ENCODE results near the gene DUT. TPM values are rescaled to one million over a fixed set of nuclear protein-coding genes. Genes with fewer than 3 reads are reported as not detected.

The DUT gene
- polyA plus RNA-seq, 4 donors = 12.7 to 98.0 (median 56.1) TPM

GRCh38 chr15:48365575-48365974, 34.3 kb downstream of the DUT start:
- DNase-seq (no peak), FAIRE-seq (peak; percentile 71)
- H3K27ac ChIP-seq (ENCODE audit: low read depth in 1 of 3, low read length in 2 of 3) = no peak overlapping the region
- no peaks in the 10 kb centered on the region for H3K4me1 ChIP-seq (ENCODE audit: control insufficient read depth in 3 of 3, insufficient read depth in 2 of 3, low read depth in 1 of 3, low read length in 2 of 3)
- no peak overlapping the region for H3K4me3 ChIP-seq (ENCODE audit: low read depth in 1 of 3, low read length in 3 of 3)
- no peaks in the 10 kb centered on the region for H3K27me3 ChIP-seq (ENCODE audit: control insufficient read depth in 3 of 3, insufficient read depth in 3 of 3, low read length in 3 of 3)
- 84 to 90% (median 90%) methylated on average over 1 of the region's 1 CpG for WGBS, 3 donors
- no peaks in the 10 kb centered on the region for H3K36me3 ChIP-seq (ENCODE audit: control insufficient read depth in 3 of 3, insufficient read depth in 2 of 3, low read depth in 1 of 3, low read length in 3 of 3)
- no peaks in the 10 kb centered on the region for H3K9me3 ChIP-seq (ENCODE audit: control insufficient read depth in 2 of 2, insufficient read depth in 1 of 2, low read depth in 1 of 2, low read length in 1 of 2)

GRCh38 chr15:48366584-48367312, 35.5 kb downstream of the DUT start:
- H3K4me3 ChIP-seq (ENCODE audit: low read depth in 1 of 3, low read length in 3 of 3) = no peak overlapping the region
- H3K4me1 ChIP-seq (ENCODE audit: control insufficient read depth in 3 of 3, insufficient read depth in 2 of 3, low read depth in 1 of 3, low read length in 2 of 3) = no peaks in the 10 kb centered on the region
- FAIRE-seq (no peak), DNase-seq (no peak)
- H3K27ac ChIP-seq (ENCODE audit: low read depth in 1 of 3, low read length in 2 of 3) = no peak overlapping the region
- no peaks in the 10 kb centered on the region for H3K36me3 ChIP-seq (ENCODE audit: control insufficient read depth in 3 of 3, insufficient read depth in 2 of 3, low read depth in 1 of 3, low read length in 3 of 3)
- 53 to 58% (median 56%) methylated on average over 4 of the region's 4 CpGs for WGBS, 3 donors
- H3K27me3 ChIP-seq (ENCODE audit: control insufficient read depth in 3 of 3, insufficient read depth in 3 of 3, low read length in 3 of 3) = no peaks in the 10 kb centered on the region
- H3K9me3 ChIP-seq (ENCODE audit: control insufficient read depth in 2 of 2, insufficient read depth in 1 of 2, low read depth in 1 of 2, low read length in 1 of 2) = no peaks in the 10 kb centered on the region

GRCh38 chr15:48367483-48367882, 36.3 kb downstream of the DUT start:
- Histone ChIP-seq H3K4me3 (ENCODE audit: low read depth in 1 of 3, low read length in 3 of 3) (no peak overlapping the region), H3K27me3 (ENCODE audit: control insufficient read depth in 3 of 3, insufficient read depth in 3 of 3, low read length in 3 of 3) (no peaks in the 10 kb centered on the region), H3K36me3 (ENCODE audit: control insufficient read depth in 3 of 3, insufficient read depth in 2 of 3, low read depth in 1 of 3, low read length in 3 of 3) (no peaks in the 10 kb centered on the region), H3K4me1 (ENCODE audit: control insufficient read depth in 3 of 3, insufficient read depth in 2 of 3, low read depth in 1 of 3, low read length in 2 of 3) (no peaks in the 10 kb centered on the region), H3K27ac (ENCODE audit: low read depth in 1 of 3, low read length in 2 of 3) (no peak overlapping the region), H3K9me3 (ENCODE audit: control insufficient read depth in 2 of 2, insufficient read depth in 1 of 2, low read depth in 1 of 2, low read length in 1 of 2) (no peaks in the 10 kb centered on the region)
- FAIRE-seq (no peak), DNase-seq (no peak)
- 65 to 84% (median 80%) methylated on average over 3 of the region's 3 CpGs for WGBS, 3 donors

- DNase-seq (no peak), FAIRE-seq (no peak)
- Histone ChIP-seq H3K27me3 (ENCODE audit: control insufficient read depth in 3 of 3, insufficient read depth in 3 of 3, low read length in 3 of 3) (peaks cover 0 to 3% (median 0%) of the 10 kb centered on the region in 3 donors), H3K9me3 (ENCODE audit: control insufficient read depth in 2 of 2, insufficient read depth in 1 of 2, low read depth in 1 of 2, low read length in 1 of 2) (no peaks in the 10 kb centered on the region), H3K27ac (ENCODE audit: low read depth in 1 of 3, low read length in 2 of 3) (no peak overlapping the region), H3K4me3 (ENCODE audit: low read depth in 1 of 3, low read length in 3 of 3) (no peak overlapping the region), H3K36me3 (ENCODE audit: control insufficient read depth in 3 of 3, insufficient read depth in 2 of 3, low read depth in 1 of 3, low read length in 3 of 3) (no peaks in the 10 kb centered on the region), H3K4me1 (ENCODE audit: control insufficient read depth in 3 of 3, insufficient read depth in 2 of 3, low read depth in 1 of 3, low read length in 2 of 3) (no peaks in the 10 kb centered on the region)
- WGBS, 3 donors = 74 to 78% (median 77%) methylated on average over 3 of the region's 3 CpGs
Measured at GRCh38 chr15:48370460-48370859, 39.2 kb downstream of the DUT start.

GRCh38 chr15:48371550-48371949, 40.3 kb downstream of the DUT start:
- Histone ChIP-seq H3K27ac (ENCODE audit: low read depth in 1 of 3, low read length in 2 of 3) (no peak overlapping the region), H3K4me1 (ENCODE audit: control insufficient read depth in 3 of 3, insufficient read depth in 2 of 3, low read depth in 1 of 3, low read length in 2 of 3) (no peaks in the 10 kb centered on the region), H3K36me3 (ENCODE audit: control insufficient read depth in 3 of 3, insufficient read depth in 2 of 3, low read depth in 1 of 3, low read length in 3 of 3) (no peaks in the 10 kb centered on the region), H3K4me3 (ENCODE audit: low read depth in 1 of 3, low read length in 3 of 3) (no peak overlapping the region), H3K27me3 (ENCODE audit: control insufficient read depth in 3 of 3, insufficient read depth in 3 of 3, low read length in 3 of 3) (peaks cover 0 to 3% (median 0%) of the 10 kb centered on the region in 3 donors), H3K9me3 (ENCODE audit: control insufficient read depth in 2 of 2, insufficient read depth in 1 of 2, low read depth in 1 of 2, low read length in 1 of 2) (no peaks in the 10 kb centered on the region)
- 47 to 78% (median 56%) methylated on average over 2 of the region's 2 CpGs for WGBS, 3 donors
- no peak for FAIRE-seq
- DNase-seq = no peak

GRCh38 chr15:48371961-48372360, 40.7 kb downstream of the DUT start:
- WGBS, 3 donors = 53 to 72% (median 55%) methylated on average over 2 of the region's 2 CpGs

GRCh38 chr15:48373821-48374451, 42.7 kb downstream of the DUT start:
- Histone ChIP-seq H3K4me3 (ENCODE audit: low read depth in 1 of 3, low read length in 3 of 3) (no peak overlapping the region), H3K4me1 (ENCODE audit: control insufficient read depth in 3 of 3, insufficient read depth in 2 of 3, low read depth in 1 of 3, low read length in 2 of 3) (no peaks in the 10 kb centered on the region), H3K9me3 (ENCODE audit: control insufficient read depth in 2 of 2, insufficient read depth in 1 of 2, low read depth in 1 of 2, low read length in 1 of 2) (no peaks in the 10 kb centered on the region), H3K27ac (ENCODE audit: low read depth in 1 of 3, low read length in 2 of 3) (no peak overlapping the region), H3K36me3 (ENCODE audit: control insufficient read depth in 3 of 3, insufficient read depth in 2 of 3, low read depth in 1 of 3, low read length in 3 of 3) (no peaks in the 10 kb centered on the region), H3K27me3 (ENCODE audit: control insufficient read depth in 3 of 3, insufficient read depth in 3 of 3, low read length in 3 of 3) (peaks cover 0 to 3% (median 0%) of the 10 kb centered on the region in 3 donors)
- no peak for FAIRE-seq
- 79 to 85% (median 84%) methylated on average over 10 of the region's 10 CpGs for WGBS, 3 donors
- DNase-seq = no peak

More at GRCh38 chr15:48371961-48372360, 40.7 kb downstream of the DUT start:
- no peaks in the 10 kb centered on the region for H3K4me1 ChIP-seq (ENCODE audit: control insufficient read depth in 3 of 3, insufficient read depth in 2 of 3, low read depth in 1 of 3, low read length in 2 of 3)
- DNase-seq (no peak), FAIRE-seq (no peak)
- H3K27ac ChIP-seq (ENCODE audit: low read depth in 1 of 3, low read length in 2 of 3) = no peak overlapping the region
- H3K4me3 ChIP-seq (ENCODE audit: low read depth in 1 of 3, low read length in 3 of 3) = no peak overlapping the region
- H3K9me3 ChIP-seq (ENCODE audit: control insufficient read depth in 2 of 2, insufficient read depth in 1 of 2, low read depth in 1 of 2, low read length in 1 of 2) = no peaks in the 10 kb centered on the region
- H3K36me3 ChIP-seq (ENCODE audit: control insufficient read depth in 3 of 3, insufficient read depth in 2 of 3, low read depth in 1 of 3, low read length in 3 of 3) = no peaks in the 10 kb centered on the region
- H3K27me3 ChIP-seq (ENCODE audit: control insufficient read depth in 3 of 3, insufficient read depth in 3 of 3, low read length in 3 of 3) = peaks cover 0 to 3% (median 0%) of the 10 kb centered on the region in 3 donors

- Histone ChIP-seq H3K27ac (ENCODE audit: low read depth in 1 of 3, low read length in 2 of 3) (no peak overlapping the region), H3K9me3 (ENCODE audit: control insufficient read depth in 2 of 2, insufficient read depth in 1 of 2, low read depth in 1 of 2, low read length in 1 of 2) (no peaks in the 10 kb centered on the region), H3K4me1 (ENCODE audit: control insufficient read depth in 3 of 3, insufficient read depth in 2 of 3, low read depth in 1 of 3, low read length in 2 of 3) (no peaks in the 10 kb centered on the region), H3K36me3 (ENCODE audit: control insufficient read depth in 3 of 3, insufficient read depth in 2 of 3, low read depth in 1 of 3, low read length in 3 of 3) (no peaks in the 10 kb centered on the region), H3K27me3 (ENCODE audit: control insufficient read depth in 3 of 3, insufficient read depth in 3 of 3, low read length in 3 of 3) (peaks cover 0 to 3% (median 0%) of the 10 kb centered on the region in 3 donors), H3K4me3 (ENCODE audit: low read depth in 1 of 3, low read length in 3 of 3) (no peak overlapping the region)
- 67 to 75% (median 72%) methylated on average over 3 of the region's 3 CpGs for WGBS, 3 donors
- DNase-seq = no peak
- no peak for FAIRE-seq
Measured at GRCh38 chr15:48374472-48374871, 43.2 kb downstream of the DUT start.

All from small intestine (tissue), 7 donors.